RCC 7860 (cell line): Measurements from ENCODE around the gene WNT8B.

Source experiments
- DNase-seq: peaks from one replicate; pipeline ENCODE4 v3.0.0-alpha.2; 2015; ENCODE audit warnings: low spot score
- FAIRE-seq: peaks from 2 replicates; lab custom pipeline; 2012; peaks lifted over from hg19 to GRCh38; lab: Jason Lieb, UNC

Gene WNT8B

DNA sequence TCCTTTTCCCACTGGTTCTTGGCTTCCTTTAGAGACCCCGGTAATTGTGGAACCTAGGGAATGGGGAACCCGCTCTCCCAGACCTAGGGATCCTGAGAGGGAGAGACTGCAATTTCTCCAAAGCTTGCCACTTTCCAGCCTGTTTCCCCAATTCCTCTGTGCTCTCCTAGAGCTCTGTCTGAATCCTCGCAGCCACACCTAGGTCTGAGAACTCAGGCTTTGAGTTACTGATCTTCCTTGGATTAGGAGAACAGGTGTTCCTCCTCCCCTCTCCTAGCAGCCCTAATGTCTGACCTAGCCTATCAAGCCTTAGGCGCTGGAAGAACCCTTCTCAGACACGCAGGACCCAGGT lies 20.0 kb downstream of the WNT8B start:
- DNase-seq (no peak), FAIRE-seq (no peak)

DNA sequence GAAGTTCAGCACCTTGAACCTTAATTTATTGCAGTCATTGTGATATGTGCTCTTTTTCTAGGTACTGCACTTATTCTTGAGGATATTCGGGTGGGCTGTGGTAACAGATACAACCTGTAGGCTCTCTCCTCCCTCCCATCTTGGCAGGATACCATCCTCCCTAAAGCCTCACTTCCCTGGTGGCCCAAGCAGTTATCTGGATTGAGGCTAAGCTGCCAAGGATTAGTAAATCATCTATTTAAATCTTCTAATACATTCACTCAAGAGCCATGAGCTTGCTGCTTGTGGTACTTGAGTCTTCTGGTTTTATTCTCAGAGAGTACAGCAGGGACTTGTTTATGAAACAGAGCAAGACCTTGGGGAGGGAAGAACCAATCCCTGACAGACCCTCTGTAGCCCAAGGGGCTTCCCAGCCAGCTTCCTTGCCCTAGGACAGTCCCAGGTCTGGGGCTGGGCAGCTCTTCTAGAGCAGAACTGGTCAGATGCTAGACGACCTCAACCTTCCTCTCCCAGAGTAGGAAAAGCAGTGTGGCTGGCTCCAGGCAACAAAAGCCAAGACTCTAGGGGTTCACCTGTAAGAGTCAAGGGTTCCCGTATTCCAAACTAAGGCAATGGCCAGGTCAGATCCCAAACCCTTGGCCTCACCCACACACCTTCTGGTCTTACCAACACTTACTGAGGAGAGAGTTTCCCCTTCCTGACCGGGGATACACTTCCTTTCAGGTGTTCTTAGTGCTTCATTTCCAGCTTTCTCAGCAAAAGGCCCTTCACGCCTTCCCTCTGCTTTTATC lies 21.3 kb downstream of the WNT8B start:
- FAIRE-seq, result no peak
- no peak for DNase-seq

DNA sequence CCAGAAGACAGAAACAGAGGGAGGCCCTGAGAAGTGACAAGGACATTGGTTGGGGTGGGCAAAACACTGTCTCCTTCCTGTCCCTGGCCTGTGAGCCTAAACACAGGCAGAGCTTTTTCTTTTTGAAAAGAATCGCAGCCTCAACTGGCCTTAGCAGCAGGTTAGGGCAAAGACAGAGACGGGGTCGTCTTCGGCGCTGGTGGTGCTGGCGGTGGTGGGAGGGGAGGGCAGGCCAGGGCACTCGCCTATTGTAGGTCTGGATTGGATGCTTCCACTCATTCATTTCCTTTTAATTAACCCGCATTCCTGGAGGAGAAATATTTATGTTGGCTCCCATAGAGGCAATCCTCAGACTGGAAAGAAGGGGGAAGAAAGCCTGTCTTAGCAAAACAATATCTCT lies 22.6 kb downstream of the WNT8B start:
- no peak for FAIRE-seq
- DNase-seq, result no peak

DNA sequence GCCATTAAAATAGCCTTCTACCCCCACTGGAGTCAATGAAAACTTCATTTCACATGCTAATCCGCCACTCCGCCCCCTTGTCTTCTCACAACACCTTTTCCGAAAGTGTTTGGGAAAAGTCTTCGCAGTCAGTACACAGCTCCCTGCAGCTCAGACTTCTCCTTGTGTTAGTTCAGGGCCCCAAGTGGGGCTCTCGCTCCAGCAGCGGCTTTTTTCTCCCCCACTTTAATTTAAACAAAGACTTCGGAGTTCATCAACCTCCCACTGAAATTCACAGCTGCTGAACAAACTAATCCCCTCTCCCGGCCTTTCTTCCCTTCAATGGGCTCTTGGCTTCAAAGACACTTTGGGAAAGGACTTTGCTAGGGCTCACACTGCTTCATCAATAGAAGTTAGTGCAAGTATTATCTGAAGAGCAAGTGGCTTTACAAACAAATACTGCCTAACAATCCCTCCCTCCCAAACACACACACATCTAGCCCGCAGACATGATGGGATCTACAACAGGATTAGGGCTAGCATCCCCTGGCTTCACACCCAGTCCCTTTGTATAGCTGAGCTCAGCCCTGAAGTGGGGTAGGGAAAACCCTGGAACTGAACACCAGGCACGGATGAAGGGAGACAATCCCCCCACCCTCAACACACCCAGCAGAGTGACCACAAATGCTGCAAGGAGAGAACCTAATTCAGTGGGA lies 23.1 kb downstream of the WNT8B start:
- FAIRE-seq (no peak), DNase-seq (no peak)

DNA sequence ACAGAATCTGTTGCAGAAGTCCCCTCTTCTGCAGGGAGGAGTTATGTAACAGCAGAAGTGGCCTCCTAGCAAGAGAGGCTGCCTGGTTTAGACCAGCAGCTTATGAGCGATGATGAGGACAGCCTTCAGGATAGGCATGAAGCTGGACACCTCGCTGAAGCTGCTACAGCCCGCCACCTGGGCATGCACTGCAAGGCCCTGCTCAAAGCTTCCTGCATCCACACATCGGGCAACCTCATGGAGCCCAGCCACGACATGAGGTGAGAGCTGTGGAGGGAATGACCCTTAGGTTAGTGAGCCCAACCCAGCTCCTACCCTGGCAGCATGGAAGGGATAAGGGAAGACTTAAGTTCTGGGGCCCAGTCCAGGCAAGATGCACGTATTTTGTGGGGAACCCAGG lies 24.7 kb downstream of the WNT8B start:
- no peak for DNase-seq
- FAIRE-seq, result no peak

DNA sequence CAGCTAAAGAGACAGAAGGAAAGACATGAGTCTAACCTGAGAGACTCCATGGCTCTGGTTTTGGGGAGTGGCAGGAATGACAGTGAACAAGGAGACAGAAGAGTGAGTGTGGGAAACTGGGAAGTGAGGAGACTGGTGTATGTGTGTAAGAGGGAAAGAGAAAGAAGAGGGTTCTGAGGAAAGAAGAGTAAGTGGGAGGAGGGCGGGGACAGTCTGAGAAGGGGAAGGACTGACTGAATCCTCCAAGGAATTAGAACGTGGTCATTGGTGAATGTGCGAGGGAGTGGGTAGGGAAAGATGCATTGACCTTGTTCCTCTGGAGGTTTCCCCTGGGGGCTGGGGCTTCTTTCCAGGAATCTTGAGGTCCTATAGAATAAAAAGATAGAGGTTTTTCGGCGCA lies 26.6 kb downstream of the WNT8B start:
- DNase-seq, result no peak
- FAIRE-seq, result no peak

DNA sequence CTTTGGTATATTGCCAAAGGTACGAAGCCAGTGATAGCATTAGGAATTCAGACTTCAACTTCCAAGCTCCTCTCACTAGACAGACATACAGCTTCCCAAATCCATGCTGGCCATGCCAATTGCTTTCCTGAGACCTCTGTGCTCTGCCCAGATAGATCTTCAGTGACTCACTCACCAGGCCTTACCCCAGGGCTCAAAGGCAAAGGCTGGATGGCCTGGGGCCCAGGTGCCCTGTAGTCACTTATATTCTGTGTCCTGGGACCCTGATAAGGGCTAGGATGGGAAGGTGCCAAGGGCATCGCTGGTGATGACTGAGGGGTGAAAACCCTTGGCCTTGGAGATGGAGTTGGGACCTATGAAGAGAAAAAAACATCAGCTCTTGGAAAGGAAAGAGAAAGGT lies 27.7 kb downstream of the WNT8B start:
- no peak for DNase-seq
- no peak for FAIRE-seq

DNA sequence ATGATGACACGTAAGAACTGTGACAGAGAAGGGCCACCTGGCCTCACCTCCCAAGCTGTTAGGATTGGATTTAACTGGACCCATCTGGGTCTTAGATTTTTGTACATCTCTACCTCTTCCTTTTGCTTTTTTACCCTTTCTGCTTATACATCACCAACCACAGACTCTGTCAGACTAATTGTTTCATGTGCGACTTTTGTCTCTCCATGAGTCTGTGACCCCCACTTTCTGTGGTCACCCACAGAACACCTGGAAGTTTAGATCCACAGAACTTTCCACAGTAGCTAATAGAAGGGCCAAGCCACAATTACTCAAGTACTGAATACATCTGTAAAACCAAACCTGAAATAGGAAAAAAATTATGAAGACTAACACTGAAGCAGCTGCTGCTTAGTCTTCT lies 33.8 kb downstream of the WNT8B start:
- FAIRE-seq (no peak), DNase-seq (no peak)

DNA sequence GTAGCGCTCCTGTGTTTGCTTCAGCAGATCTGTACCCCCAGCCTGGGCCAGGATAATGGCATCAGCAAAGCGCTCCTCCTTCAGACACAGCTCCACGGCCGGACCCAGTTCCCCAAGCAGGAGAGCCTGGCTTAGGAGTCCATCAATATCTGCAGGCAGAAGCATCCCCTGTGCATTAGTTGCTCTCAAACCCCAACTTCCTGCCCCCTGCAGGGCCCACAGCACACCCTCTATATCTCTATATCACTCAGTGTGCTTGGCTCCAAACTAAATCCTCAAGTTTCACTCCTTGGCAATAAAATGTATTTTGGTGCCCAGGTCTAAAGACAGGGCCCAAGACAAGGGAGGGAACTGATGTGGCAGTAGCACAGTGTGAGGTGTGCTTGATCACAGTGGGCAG lies 35.2 kb downstream of the WNT8B start:
- FAIRE-seq (no peak), DNase-seq (no peak)

DNA sequence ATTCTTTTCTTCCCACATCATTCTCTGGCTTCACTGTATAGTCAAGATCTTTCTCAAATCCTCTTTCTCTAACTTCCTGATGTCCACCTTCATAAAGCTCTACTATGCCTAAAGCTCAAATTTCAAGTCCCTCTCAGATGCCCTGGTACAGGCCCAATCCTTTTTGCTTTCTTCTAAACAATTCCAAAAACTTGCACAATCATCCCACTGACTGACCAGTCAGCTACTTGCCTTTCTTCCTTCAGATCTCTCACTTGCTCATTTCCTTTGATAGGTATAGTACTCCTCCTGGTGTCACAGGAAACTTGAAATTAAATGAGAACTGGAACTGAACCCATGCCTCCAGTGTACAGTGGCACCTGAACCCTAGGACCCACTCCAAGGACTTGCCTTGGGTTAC lies 38.6 kb downstream of the WNT8B start:
- no peak for DNase-seq
- no peak for FAIRE-seq

DNA sequence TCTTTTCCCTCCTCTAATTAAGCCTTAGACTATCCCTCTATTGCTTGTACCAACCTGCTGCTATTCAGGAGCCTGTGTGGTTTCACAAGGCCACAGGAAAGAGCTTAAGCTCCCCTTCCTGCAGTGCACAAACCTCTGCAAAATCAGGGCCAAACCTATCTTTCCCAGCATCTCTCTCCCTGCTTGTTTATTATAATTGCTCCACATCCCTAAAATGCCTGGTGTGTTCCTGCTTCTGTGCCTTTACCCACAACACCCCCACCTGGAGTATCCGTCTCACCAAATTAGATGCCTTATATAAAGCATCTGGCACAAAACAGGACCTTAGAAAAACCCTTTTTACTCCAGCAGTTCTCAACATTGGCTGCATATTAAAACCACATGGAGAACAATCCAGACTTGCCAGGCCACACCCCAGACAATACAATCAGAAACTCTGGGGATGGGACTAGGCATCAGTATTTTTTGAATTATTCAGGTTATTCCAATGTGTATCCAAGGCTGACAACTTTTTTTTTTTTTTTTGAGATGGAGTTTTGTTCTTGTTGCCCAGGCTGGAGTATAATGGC lies 40.2 kb downstream of the WNT8B start:
- DNase-seq (no peak), FAIRE-seq (no peak)

DNA sequence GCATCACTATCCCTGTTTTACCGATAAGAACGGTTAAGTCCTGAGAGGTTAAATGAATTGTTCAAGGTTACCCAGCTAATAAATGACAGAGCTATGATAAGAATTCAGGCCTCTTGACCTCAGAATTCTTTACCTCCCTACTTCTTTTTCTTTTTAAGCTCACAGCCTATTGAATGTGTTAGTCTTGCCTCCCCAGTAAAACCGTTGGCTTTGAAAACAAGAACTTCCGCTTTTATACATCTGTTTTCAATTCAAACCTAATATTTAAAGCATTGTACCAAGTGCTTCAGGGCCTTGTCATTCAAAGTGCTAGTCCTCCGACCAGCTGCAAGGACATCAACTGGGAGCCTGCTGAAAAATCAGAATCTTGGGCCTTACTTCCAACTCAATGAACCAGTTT lies 41.3 kb downstream of the WNT8B start:
- DNase-seq (no peak), FAIRE-seq (no peak)

DNA sequence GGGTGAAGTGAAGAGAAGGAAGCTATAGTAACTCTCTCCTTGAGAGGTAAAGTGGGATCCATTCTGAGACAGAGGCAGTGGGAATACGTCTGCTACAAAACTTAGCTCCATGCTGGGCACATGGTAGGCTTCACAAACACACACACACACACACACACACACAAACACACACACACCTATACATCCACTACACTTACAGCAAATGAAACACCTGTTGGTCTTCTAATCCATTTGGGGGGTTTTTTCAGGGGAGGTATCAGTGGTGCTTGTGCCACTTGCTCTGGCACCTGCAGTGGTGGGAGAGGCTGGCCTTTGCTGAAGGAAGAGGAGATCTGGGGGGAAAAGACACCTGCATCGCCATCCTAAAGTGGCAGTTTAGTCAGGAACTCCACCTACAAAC lies 42.4 kb downstream of the WNT8B start:
- FAIRE-seq, result no peak

DNA sequence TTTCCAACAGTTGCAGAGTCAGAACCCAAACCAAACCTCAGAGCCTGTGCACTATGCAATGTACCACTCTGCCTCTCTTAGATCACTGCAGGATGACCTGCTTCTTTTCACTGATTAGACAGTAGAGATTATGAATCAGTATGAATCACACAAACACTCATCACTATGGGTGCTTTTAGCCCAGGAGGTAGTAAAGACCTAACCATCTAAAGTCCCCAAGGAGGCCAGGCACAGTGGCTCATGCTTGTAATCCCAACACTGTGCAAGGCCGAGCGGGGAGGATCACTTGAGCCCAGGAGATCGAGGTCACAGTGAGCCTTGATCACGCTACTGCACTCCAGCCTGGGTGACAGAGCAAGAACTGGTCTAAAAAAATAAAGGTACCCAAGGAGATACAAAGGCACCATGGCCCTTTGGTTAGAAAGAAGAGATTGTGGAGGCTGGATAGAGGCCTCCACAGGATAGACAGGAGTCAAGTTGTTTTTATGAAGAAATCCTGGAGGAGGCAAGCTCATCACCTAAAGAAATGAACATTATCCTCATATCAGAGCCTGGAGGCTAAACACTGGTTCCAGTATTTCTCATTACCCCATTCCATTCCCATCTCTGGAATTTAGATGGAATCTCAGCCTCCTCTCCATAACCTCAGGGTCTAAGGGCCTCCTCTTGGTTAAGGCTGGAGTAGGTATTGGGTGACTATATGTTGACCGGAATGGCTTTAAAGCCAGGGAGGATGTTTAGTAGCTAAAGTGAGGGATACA lies 44.0 kb downstream of the WNT8B start:
- DNase-seq (peak; percentile 83), FAIRE-seq (peak; percentile 89)

More for the DNA sequence above, 42.4 kb downstream of the WNT8B start:
- no peak for DNase-seq

DNA sequence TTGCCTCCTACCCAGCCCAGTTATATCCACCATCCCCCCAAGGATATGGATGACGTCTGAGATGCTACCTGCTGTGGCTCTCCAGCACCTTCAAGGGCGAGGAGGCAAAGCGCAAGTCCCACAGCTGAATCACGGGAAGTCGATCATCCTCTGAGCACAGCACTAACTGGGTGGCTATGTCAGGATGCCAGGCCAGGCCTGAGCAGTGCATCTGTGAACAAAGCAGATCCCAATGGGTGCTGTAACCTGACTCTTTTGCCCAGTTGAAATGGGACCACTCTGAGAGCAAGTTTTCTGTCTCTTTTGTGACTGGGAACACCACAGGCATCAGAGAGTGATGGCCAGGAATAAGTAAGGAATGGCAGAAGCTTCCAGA lies 44.5 kb downstream of the WNT8B start:
- FAIRE-seq, result no peak
- DNase-seq, result no peak

DNA sequence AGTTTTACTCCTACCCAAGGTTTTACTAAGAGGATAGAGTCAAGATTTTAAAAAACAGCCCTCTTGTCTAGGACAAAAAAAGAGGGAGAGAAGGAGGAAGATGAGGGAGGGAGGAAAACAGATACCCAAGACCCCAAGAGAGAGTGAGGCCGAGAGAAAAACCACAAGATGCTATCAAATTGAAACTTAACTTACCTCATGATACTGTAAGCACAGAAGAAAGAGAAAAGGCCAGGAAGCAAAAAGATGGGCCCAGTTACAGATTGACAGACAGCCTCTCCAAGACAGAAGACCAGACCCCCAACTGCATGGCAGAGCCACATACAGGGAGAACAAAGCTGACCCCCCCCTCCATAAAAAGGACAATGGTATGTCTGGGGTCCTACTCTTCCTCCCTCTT lies 45.5 kb downstream of the WNT8B start:
- FAIRE-seq, result no peak
- DNase-seq, result no peak

DNA sequence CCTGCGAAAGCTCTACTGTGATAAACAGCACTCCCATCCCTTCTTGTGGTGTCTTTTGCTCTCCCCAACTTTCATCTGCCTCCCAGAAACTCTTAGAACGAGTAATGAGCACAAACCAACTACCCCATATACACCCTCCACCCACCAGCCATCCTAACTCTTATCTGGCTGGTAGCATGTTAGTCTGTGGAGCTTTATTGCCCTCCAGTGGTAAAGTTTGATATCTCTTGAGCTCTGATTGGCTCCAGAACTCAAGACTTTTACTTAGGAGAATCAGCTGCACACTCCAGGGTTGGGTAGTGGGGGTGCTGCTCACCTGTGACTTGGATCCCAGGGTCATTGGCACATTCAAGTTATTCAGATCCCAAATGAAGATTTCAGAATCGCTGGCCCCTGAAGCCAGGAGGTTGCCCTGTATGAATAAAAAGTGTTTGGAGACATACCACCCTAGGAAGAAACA lies 45.9 kb downstream of the WNT8B start:
- DNase-seq, result peak; percentile 38

DNA sequence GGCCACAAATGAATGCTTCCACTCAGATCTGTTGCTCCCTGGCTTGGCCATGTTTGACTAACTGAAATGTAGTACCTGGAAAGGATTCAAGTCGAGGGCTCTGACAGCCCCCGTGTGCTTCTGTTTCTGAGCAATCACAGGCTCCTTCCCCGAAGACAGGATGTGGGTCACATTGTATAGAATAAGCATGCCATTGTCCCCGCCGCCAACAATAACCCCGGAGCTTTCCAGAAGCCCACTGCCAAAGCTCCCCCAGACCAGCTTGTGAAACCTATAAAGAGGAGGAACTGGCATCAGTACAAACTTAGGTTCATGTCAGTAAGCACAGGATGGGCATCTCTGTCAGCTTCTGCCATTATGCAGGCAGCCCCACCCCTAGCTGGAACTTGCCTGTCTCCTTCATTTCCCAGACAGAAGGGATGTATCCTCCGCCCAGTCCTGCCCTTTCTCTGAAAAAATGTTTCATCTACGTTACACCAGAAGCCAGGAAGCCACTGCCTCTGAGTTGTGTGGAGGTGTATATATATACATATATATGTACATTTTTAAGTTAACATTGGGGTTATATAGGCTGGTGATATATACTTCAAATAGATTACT lies 46.5 kb downstream of the WNT8B start:
- no peak for FAIRE-seq
- DNase-seq, result no peak

More for the DNA sequence above, 45.9 kb downstream of the WNT8B start:
- peak; percentile 12 for FAIRE-seq

DNA sequence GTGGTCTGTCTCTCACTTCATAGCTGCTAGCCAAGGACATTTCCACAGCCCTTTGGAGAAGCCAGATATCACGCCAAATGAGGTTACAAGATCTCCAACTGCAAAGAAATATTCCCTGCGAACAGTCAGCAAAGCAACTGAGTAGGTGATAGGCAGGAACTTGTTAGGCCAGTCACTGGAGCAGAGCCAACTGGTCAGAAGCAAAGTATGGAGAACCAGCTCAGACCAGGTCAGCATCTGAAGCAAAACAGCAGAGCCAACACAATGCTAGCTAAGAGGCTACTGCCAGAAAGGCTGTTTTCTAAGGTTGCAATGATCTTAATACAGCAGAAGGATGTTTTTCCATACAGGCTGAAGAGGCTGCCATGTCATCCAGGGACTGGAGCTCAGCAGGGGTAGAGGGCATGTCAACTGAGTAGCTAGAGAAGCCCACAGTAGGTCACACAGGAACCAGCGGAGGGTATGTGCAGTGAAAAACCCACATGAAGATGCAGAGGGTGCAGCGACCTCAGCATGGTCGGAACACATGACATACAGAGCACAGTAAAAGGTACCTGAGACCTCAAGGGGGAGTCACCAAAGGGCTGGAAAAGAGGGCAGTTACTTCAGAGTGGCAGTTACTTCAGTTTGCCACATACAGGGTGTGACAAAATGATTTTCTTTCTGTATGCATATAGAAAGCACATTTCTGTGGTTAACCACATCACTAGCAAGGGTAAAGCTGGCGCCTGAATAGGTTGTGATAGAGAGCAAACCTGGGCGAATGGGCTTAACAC lies 47.9 kb downstream of the WNT8B start:
- FAIRE-seq (no peak), DNase-seq (no peak)

DNA sequence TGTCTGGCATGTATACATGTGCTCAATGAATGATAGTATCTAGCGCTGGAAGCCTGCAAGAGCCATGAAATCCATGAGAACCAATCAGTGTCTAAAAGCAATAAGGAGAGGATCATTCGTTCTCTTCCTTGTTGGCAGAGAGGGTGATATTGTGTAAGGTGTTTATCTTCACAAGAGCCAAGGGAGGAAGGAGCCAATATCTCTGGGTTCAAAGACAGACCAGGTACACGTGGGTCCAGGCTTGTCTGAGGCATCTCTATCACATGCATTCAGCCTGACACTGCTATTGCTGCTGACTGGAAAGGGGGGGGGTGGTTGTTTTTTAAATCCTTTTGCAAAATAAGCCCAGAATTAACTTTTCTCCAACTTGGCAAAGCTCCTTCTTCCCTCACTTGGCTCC lies 52.8 kb downstream of the WNT8B start:
- no peak for FAIRE-seq

More for the DNA sequence above, 52.8 kb downstream of the WNT8B start:
- DNase-seq, result no peak
